Fibroblast of villous mesenchyme (primary cell): ENCODE results near the gene ABLIM2. TPM values are rescaled to one million over a fixed set of nuclear protein-coding genes. Genes with fewer than 3 reads are reported as not detected.

Source experiments
- DNase-seq: peaks from one replicate; pipeline ENCODE4 v3.0.0-alpha.2; 2010; ENCODE audit warnings: low read depth
- H3K4me3 ChIP-seq: 2 replicates; pipeline ENCODE4 v1.5.1; 2011; ENCODE audit warnings: low read depth, mild to moderate bottlenecking, low read length
- CTCF ChIP-seq: IDR thresholded peaks from 2 replicates; pipeline ENCODE4 v1.5.1; 2012; ENCODE audit warnings: low read depth, mild to moderate bottlenecking, low read length; ENCODE audit not compliant: insufficient read depth
- total RNA-seq: library from RNA; depleted of rRNA; stranded (reverse); fragments of >200 nt; gene quantifications from 2 replicates; pipeline ENCODE4 v1.2.3, GENCODE V29; 2012

ABLIM2 gene
- total RNA-seq, 1 donor = under 0.01 TPM

- H3K4me3 ChIP-seq = no peak overlapping the region
- no peak for DNase-seq
- no peak for TF ChIP-seq CTCF
Measured at GRCh38 chr4:8106451-8107025, 52.1 kb downstream of the ABLIM2 start.

GRCh38 chr4:8105306-8106100 lies 53.1 kb downstream of the ABLIM2 start:
- H3K4me3 ChIP-seq = no peak overlapping the region
- no peak for DNase-seq
- TF ChIP-seq CTCF = no peak

- TF ChIP-seq CTCF = no peak
- H3K4me3 ChIP-seq = no peak overlapping the region
- no peak for DNase-seq
Measured at GRCh38 chr4:8104491-8105305, 53.9 kb downstream of the ABLIM2 start.

GRCh38 chr4:8103421-8104390 lies 54.9 kb downstream of the ABLIM2 start:
- H3K4me3 ChIP-seq = no peak overlapping the region
- no peak for TF ChIP-seq CTCF
- DNase-seq = no peak

- no peak for TF ChIP-seq CTCF
- DNase-seq = no peak
- H3K4me3 ChIP-seq = no peak overlapping the region
Measured at GRCh38 chr4:8102831-8103230, 55.8 kb downstream of the ABLIM2 start.

- no peak for DNase-seq
- TF ChIP-seq CTCF = no peak
Measured at GRCh38 chr4:8102076-8102355, 56.6 kb downstream of the ABLIM2 start.

More at GRCh38 chr4:8102076-8102355, 56.6 kb downstream of the ABLIM2 start:
- no peak overlapping the region for H3K4me3 ChIP-seq
